Mucosa of stomach (tissue), 1 donor: ENCODE data around the gene RAD51D.
"Not testable (repeated sequence)": the region's sequence is repeated elsewhere in the genome, so short reads cannot be mapped to it uniquely, and the experiment has no call there.

Experiments
- H3K27me3 ChIP-seq: one replicate; pipeline ENCODE4 v1.7.0; 2013; ENCODE audit warnings: mild to moderate bottlenecking, low read length; ENCODE audit not compliant: control insufficient read depth, insufficient read depth
- H3K36me3 ChIP-seq: one replicate; pipeline ENCODE4 v1.7.0; 2013; ENCODE audit warnings: low read length; ENCODE audit not compliant: control insufficient read depth, insufficient read depth
- H3K4me1 ChIP-seq: one replicate; pipeline ENCODE4 v1.7.0; 2013; ENCODE audit warnings: mild to moderate bottlenecking, low read length; ENCODE audit not compliant: control insufficient read depth, insufficient read depth
- H3K4me3 ChIP-seq: one replicate; pipeline ENCODE4 v1.7.0; 2013; ENCODE audit warnings: low read length
- H3K9ac ChIP-seq: one replicate; pipeline ENCODE4 v1.7.0; 2013; ENCODE audit warnings: mild to moderate bottlenecking, low read length, moderate library complexity
- H3K9me3 ChIP-seq: one replicate; pipeline ENCODE4 v1.7.0; 2013; ENCODE audit warnings: mild to moderate bottlenecking, low read length, moderate library complexity; ENCODE audit not compliant: control insufficient read depth
- donor health status: Pancreatic carcinoma.

Gene RAD51D

GRCh38 chr17:35052780-35053179, 66.9 kb downstream of the RAD51D start:
- Histone ChIP-seq H3K4me3 (no peak overlapping the region), H3K9ac (no peak overlapping the region), H3K9me3 (no peaks in the 10 kb centered on the region), H3K36me3 (no peaks in the 10 kb centered on the region), H3K27me3 (no peaks in the 10 kb centered on the region), H3K4me1 (peaks cover 31% of the 10 kb centered on the region)

DNA sequence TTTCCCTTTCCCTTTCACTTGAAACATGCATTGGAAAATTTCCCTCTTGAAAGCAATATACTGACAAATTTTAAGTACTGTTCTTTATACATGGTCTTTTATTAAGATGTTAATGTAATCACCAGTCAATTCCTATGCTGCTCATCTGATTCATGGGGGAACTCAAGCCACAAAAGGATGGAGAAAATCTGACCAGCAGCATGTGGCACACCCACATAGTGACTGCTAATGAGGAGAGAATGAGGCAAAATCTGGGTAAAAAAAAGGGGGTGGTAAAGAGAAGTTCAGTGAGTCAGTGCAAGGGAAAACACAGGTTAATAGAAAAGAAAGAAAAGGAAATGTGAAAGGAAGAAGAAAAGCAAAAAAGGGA, 67.4 kb downstream of the RAD51D start:
- no peak overlapping the region for H3K4me3 ChIP-seq
- peaks cover 31% of the 10 kb centered on the region for H3K4me1 ChIP-seq
- no peak overlapping the region for H3K9ac ChIP-seq
- H3K9me3 ChIP-seq, result no peaks in the 10 kb centered on the region
- H3K27me3 ChIP-seq, result no peaks in the 10 kb centered on the region
- no peaks in the 10 kb centered on the region for H3K36me3 ChIP-seq

GRCh38 chr17:35051579-35052240, 68.0 kb downstream of the RAD51D start:
- Histone ChIP-seq H3K36me3 (no peaks in the 10 kb centered on the region), H3K9ac (no peak overlapping the region), H3K4me1 (peaks cover 36% of the 10 kb centered on the region), H3K27me3 (no peaks in the 10 kb centered on the region), H3K9me3 (no peaks in the 10 kb centered on the region), H3K4me3 (no peak overlapping the region)

DNA sequence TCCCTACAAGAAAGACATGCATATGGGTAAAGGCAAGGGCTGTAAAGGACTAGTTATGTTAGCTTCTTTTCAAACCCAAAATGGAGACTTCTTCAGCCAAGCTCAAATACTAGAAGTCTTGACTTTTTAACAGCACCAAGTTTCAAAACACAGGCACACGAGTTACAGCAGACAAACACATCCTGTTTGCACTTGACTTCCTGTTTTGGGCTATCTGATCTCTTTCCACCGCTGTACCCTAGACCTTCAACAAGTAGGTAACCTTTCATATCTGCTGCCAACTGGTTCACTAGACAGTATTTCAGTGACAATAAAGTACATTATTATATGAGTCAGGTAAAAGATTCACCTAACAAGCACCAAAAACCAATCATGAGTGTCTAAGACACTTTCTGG, 68.5 kb downstream of the RAD51D start:
- no peak overlapping the region for H3K4me3 ChIP-seq
- H3K4me1 ChIP-seq, result peaks cover 40% of the 10 kb centered on the region
- no peaks in the 10 kb centered on the region for H3K27me3 ChIP-seq
- H3K9me3 ChIP-seq, result no peaks in the 10 kb centered on the region
- H3K36me3 ChIP-seq, result no peaks in the 10 kb centered on the region
- H3K9ac ChIP-seq, result no peak overlapping the region

DNA sequence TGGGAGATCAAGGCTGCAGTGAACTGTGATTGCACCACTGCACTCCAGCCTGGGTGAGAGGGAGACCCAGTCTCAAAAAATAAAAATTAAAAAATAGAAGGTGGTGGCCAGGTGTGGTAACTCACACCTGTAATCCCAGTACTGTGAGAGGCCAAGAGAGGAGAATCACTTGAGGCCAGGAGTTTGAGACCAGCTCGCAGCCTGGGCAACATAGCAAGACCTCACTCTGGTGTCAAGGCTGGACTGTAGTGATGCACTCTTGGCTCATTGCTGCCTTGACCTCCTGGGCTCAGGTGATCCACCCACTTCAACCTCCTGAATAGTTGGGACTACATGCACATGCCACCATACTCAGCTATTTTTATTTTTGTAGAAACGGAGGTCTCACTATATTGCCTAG, 69.5 kb downstream of the RAD51D start:
- peaks cover 50% of the 10 kb centered on the region for H3K4me1 ChIP-seq
- H3K4me3 ChIP-seq, result no peak overlapping the region
- no peaks in the 10 kb centered on the region for H3K27me3 ChIP-seq
- no peaks in the 10 kb centered on the region for H3K9me3 ChIP-seq
- H3K9ac ChIP-seq, result no peak overlapping the region
- H3K36me3 ChIP-seq, result no peaks in the 10 kb centered on the region

DNA sequence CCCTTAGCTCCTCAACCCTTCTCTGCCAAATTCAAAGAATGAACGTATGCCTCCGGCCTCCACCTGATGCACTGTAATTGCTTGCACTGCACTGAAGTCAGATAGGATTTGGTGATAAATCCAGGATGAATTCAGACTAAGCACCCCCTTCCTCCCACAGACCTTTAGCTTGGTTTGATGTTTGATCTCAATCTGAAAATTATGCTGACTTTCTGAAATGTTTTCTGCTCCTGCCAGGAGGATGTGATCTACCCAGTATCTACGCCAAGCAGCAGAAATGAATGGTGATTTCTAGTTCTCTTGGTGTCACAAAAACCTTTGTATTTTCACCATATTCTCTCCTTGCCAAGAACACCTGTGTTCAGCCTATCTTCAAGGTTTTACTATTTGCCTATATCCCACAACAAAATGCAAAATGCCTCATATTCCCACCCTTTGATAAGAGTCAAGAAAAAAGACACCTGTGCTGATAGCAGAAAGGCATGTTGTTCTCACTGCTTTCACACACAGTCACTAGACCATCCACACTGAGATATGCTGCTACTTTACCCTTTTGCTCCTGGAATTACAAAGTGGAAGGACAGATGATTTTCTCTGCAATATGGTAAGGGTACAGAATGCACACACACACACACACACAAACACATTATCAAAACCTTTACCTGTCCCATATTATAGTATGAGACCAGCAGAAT, 70.8 kb downstream of the RAD51D start:
- Histone ChIP-seq H3K4me1 (peaks cover 61% of the 10 kb centered on the region), H3K27me3 (no peaks in the 10 kb centered on the region), H3K9ac (no peak overlapping the region), H3K9me3 (no peaks in the 10 kb centered on the region), H3K4me3 (no peak overlapping the region), H3K36me3 (no peaks in the 10 kb centered on the region)

DNA sequence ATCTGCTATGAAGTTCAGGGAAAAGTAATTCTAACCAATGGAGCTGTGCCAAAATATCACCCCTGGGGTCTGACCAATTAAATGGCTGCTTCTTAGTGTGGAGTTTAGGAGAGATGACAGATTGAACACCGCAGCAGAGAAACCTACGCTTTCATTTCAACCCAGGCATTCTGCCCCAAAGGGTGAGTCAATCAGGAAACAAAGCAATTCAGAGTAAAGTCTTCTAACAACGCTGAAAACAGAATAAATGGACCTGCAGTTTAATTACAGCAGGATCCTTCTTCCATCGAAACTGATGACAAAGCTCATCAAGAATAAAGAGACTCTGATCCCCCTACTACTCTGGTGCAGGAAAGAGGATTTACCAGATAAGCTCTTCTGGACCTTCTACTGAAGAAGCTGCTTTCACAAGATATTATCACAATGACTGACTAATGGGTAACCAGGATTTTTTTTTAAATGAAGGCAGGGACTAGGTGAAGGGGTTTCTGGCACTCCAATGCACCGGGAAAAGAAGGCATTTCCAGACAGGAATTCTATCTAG, 72.8 kb downstream of the RAD51D start:
- peak overlapping the region; percentile 36 for H3K9ac ChIP-seq
- no peak overlapping the region for H3K4me3 ChIP-seq
- no peaks in the 10 kb centered on the region for H3K36me3 ChIP-seq
- peaks cover 48% of the 10 kb centered on the region for H3K4me1 ChIP-seq
- no peaks in the 10 kb centered on the region for H3K27me3 ChIP-seq
- no peaks in the 10 kb centered on the region for H3K9me3 ChIP-seq

GRCh38 chr17:35046245-35046644, 73.4 kb downstream of the RAD51D start:
- H3K9ac ChIP-seq, result peak overlapping the region; percentile 36
- no peak overlapping the region for H3K4me3 ChIP-seq
- H3K27me3 ChIP-seq, result no peaks in the 10 kb centered on the region
- H3K36me3 ChIP-seq, result no peaks in the 10 kb centered on the region
- H3K9me3 ChIP-seq, result no peaks in the 10 kb centered on the region
- H3K4me1 ChIP-seq, result peaks cover 42% of the 10 kb centered on the region

- not testable (repeated sequence) for H3K4me3 ChIP-seq
- Histone ChIP-seq H3K4me1 (peaks cover 38% of the 10 kb centered on the region), H3K9ac (peak overlapping the region; percentile 12)
Observed at GRCh38 chr17:35045458-35045979, 74.1 kb downstream of the RAD51D start.

GRCh38 chr17:35044181-35044580, 75.5 kb downstream of the RAD51D start:
- H3K9me3 ChIP-seq, result no peaks in the 10 kb centered on the region
- no peak overlapping the region for H3K9ac ChIP-seq
- no peak overlapping the region for H3K4me3 ChIP-seq
- no peaks in the 10 kb centered on the region for H3K27me3 ChIP-seq
- peaks cover 35% of the 10 kb centered on the region for H3K4me1 ChIP-seq
- no peaks in the 10 kb centered on the region for H3K36me3 ChIP-seq

More at GRCh38 chr17:35045458-35045979, 74.1 kb downstream of the RAD51D start:
- not testable (repeated sequence) for H3K27me3 ChIP-seq, H3K9me3 ChIP-seq, H3K36me3 ChIP-seq
